Skin epidermis (tissue), 12 donors: ENCODE measurements around the gene CDK17.
A peak's percentile ranks its signal among the peaks of the same experiment; 100 is the strongest.

Source experiments
- H3K27ac ChIP-seq, 21 experiments: fragments of 200-600 bp; sonication (generic) in 11 of 21; one replicate each; pipeline ENCODE4 v1.5.0; 2020; ENCODE audit warnings: mild to moderate bottlenecking in 3 of 21, inconsistent platforms in 2 of 21, moderate library complexity in 2 of 21
- H3K4me3 ChIP-seq, 7 experiments: fragments of 200-600 bp; sonication (generic) in 2 of 7; one replicate each; pipeline ENCODE4 v1.5.0; 2020; ENCODE audit warnings: inconsistent platforms in 2 of 7, mild to moderate bottlenecking in 2 of 7, moderate library complexity in 1 of 7

CDK17 gene

DNA sequence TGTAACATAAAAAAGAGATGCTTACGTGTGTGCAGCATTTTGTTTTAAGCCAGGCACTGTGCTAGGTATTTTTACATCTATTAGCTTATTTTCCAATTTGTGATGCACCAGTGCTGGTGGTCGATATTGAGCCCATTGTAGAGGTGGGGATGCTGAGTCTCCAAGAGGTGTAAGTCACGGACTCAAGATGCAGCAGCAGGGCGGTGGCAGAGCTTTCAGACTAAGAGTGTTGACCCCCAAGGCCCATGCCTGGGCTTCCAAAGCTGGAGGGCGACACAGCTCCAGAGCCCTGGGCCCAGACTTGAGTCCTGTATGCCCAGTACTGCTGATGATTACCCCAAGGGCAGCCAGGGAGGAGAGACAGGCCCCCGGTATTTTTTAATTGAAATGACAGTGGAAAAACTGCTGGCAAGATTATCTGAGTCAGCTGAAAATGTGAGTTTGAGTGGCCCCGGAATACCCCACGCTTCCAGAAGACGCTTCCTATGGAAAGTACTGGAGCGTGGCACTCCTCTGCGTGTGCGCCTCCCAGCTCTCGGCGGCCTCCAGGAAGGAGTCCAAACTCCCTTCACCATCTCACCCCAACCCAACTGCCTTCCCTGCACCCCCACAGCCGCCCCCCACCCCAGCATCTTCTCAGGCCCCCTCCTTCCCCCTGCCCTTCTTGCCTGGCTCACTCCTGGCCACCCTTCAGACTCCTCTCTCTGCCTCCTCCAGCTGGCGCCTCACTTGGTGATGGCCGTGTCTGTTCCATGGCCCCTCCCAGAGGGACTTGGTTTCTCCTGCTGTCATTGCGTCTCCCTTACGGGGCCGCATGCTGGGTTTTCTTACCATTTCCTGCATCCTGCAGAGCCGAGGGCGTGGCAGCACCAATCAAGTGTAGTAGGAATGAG lies 165.4 kb downstream of the CDK17 start:
- Histone ChIP-seq H3K4me3 (no peak overlapping the region), H3K27ac (peak overlapping the region in 15 of 21 experiments; percentile 13 to 87 (median 65))

DNA sequence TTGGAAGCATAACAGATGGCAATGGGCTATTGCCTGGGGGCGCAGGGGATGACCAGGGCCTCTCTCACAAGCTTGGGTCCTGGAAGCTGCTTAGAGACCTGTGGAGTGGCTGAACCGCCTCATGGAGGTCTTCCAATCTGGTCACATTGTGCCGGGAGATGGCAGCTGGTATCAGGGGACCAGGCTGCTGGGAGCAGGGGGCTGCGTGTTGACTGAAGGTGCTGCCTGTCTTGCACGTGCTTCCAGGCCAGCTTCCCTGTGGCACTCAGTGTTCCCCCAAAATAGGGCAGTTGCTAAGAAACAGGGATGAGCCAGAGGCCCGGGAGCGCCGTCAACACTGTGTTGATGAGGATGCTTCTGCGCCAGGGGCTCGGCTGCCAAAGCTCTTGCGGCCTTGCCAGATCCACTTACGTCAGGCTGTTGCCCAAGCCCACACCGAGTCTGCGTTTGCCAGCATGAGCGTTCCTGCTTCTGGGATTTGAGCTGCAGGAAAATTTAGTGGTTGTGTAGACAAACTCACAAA lies 166.2 kb downstream of the CDK17 start:
- peak overlapping the region in 16 of 21 experiments; percentile 1 to 87 (median 65) for H3K27ac ChIP-seq
- H3K4me3 ChIP-seq: no peak overlapping the region

DNA sequence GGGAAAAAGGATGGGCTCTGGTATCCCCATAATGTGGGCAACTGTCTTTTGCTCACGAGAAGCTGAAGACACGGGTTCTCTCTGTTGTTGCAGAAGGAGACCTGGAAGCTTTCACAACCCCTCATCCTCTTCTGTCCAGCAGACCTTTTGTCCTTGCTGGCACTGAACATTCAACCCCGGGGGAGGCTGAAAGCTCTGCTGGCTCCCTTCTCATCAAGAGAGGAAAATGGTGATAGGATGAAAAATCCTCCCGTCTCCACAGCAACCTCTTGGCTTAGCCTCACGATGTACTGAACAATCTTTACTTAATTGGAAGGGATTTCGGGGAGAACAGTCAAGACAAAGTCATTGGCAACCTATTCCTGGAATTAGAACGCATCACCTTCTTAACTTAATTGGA lies 167.1 kb downstream of the CDK17 start:
- H3K4me3 ChIP-seq: no peak overlapping the region
- peak overlapping the region in 11 of 21 experiments; percentile 1 to 86 (median 67) for H3K27ac ChIP-seq

DNA sequence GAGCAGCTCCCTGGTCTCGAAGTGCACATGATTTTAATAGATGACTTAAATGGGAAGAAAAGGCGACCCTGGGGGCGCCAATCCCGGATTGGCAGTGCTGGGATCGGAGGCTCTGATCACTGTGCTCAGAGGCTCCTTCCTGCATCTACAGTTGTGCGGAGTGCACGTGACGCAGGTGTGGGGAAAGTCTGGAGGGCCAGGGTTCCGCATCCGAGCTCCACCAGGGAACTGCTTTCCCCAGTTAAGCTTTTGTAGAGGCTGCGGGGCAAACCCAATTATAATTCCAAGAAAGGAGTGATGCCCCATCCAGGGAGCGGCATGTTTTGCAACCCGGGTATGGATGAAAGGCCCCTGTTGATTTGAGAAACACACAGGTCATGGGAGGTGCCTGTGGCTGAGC lies 169.6 kb downstream of the CDK17 start:
- Histone ChIP-seq H3K4me3 (no peak overlapping the region), H3K27ac (peak overlapping the region in 2 of 21 experiments; percentile 1 to 13)

DNA sequence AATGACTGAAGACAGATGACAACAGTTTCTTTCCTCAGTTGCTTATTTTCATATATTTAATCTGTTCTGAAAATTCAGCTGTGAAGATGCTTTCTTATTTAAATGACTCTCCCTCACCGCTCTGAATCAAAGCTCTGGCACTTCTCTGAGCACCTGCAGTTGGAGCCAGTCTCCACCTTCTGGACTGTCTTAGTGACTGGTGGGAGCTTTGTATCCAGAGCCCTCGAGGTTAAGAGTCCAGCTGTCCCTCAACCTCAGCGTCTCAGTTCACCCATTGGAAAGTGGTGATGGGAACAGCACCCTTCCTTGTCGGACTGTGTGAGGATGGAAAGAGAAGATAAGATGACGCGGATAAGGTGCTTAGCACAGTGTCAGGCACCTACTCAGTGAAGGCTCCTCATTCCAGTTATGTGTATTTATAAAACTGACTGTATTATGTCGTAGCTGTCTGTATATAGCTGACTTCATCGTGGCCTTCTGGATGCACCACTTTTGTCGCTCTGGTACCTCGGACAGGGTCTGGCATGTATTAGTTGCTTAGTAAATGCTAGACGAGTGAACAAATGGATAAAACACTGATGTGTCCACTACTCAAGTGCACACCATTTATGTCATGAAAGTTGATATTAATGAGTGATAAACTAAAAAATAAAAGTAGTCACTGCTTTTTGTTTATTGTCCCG lies 171.5 kb downstream of the CDK17 start:
- Histone ChIP-seq H3K4me3 (no peak overlapping the region), H3K27ac (peak overlapping the region in 2 of 21 experiments; percentile 30 to 44)
